Measurements from ENCODE around the gene C2orf72.

C2orf72 gene

GRCh38 chr2:231038483-231039293 lies 1.4 kb downstream of the C2orf72 start:
- DNase-seq (ENCODE audit: low read depth): no peak
- peak overlapping the region; percentile 43 for H3K4me3 ChIP-seq (ENCODE audit: low read depth, low read length)

GRCh38 chr2:231039294-231039664 lies 2.0 kb downstream of the C2orf72 start:
- no peak for DNase-seq (ENCODE audit: low read depth)
- no peak overlapping the region for H3K4me3 ChIP-seq (ENCODE audit: low read depth, low read length)

- H3K4me3 ChIP-seq (ENCODE audit: low read depth, low read length): no peak overlapping the region
- DNase-seq (ENCODE audit: low read depth): no peak
These were observed 2.6 kb downstream of the C2orf72 start for GRCh38 chr2:231039821-231040364.

GRCh38 chr2:231041061-231041689 lies 3.9 kb downstream of the C2orf72 start:
- no peak overlapping the region for H3K4me3 ChIP-seq (ENCODE audit: low read depth, low read length)
- DNase-seq (ENCODE audit: low read depth): no peak

GRCh38 chr2:231043796-231044195 lies 6.5 kb downstream of the C2orf72 start:
- H3K4me3 ChIP-seq (ENCODE audit: low read depth, low read length): no peak overlapping the region
- DNase-seq (ENCODE audit: low read depth): no peak

GRCh38 chr2:231046916-231047273 lies 9.6 kb downstream of the C2orf72 start:
- no peak overlapping the region for H3K4me3 ChIP-seq (ENCODE audit: low read depth, low read length)
- no peak for DNase-seq (ENCODE audit: low read depth)

GRCh38 chr2:231047274-231047922 lies 10.1 kb downstream of the C2orf72 start:
- no peak for DNase-seq (ENCODE audit: low read depth)
- H3K4me3 ChIP-seq (ENCODE audit: low read depth, low read length): no peak overlapping the region

- no peak overlapping the region for H3K4me3 ChIP-seq (ENCODE audit: low read depth, low read length)
- DNase-seq (ENCODE audit: low read depth): no peak
These were observed 10.9 kb downstream of the C2orf72 start for GRCh38 chr2:231047923-231048915.

GRCh38 chr2:231049286-231050017 lies 12.1 kb downstream of the C2orf72 start:
- DNase-seq (ENCODE audit: low read depth): no peak
- H3K4me3 ChIP-seq (ENCODE audit: low read depth, low read length): no peak overlapping the region

- no peak for DNase-seq (ENCODE audit: low read depth)
- no peak overlapping the region for H3K4me3 ChIP-seq (ENCODE audit: low read depth, low read length)
These were observed 12.9 kb downstream of the C2orf72 start for GRCh38 chr2:231050018-231050901.

GRCh38 chr2:231051116-231051515 lies 13.8 kb downstream of the C2orf72 start:
- no peak for DNase-seq (ENCODE audit: low read depth)
- no peak overlapping the region for H3K4me3 ChIP-seq (ENCODE audit: low read depth, low read length)

GRCh38 chr2:231052494-231053451 lies 15.4 kb downstream of the C2orf72 start:
- DNase-seq (ENCODE audit: low read depth): peak; percentile 39
- peak overlapping the region; percentile 64 for H3K4me3 ChIP-seq (ENCODE audit: low read depth, low read length)

- DNase-seq (ENCODE audit: low read depth): no peak
- no peak overlapping the region for H3K4me3 ChIP-seq (ENCODE audit: low read depth, low read length)
These were observed 16.5 kb downstream of the C2orf72 start for GRCh38 chr2:231053846-231054245.

GRCh38 chr2:231056453-231057416 lies 19.4 kb downstream of the C2orf72 start, which contains the start of gene PSMD1:
TSS of gene PSMD1 (plus strand) at chr2:231056867. CDS start at chr2:231057026, 159 bp downstream.
- peak within 1 kb of the TSS; percentile 98 for H3K4me3 ChIP-seq (ENCODE audit: low read depth, low read length)
- DNase-seq (ENCODE audit: low read depth): peak; percentile 78

- peak overlapping the region; percentile 98 for H3K4me3 ChIP-seq (ENCODE audit: low read depth, low read length)
- DNase-seq (ENCODE audit: low read depth): no peak
These were observed 20.3 kb downstream of the C2orf72 start for GRCh38 chr2:231057590-231057989.
